Stimulated activated CD8-positive, alpha-beta memory T cell treated with anti-CD3 and anti-CD28 coated beads, Interleukin-4, amount 100 ng/mL, for 4 hours (primary cell): ENCODE measurements around the gene PPP4R2.

Experiments
- DNase-seq, 2 donors: peaks; one replicate each; pipeline ENCODE4 v3.0.0-alpha.2; 2020; ENCODE audit warnings: low read depth in 2 of 2, low spot score in 1 of 2

Gene PPP4R2

DNA sequence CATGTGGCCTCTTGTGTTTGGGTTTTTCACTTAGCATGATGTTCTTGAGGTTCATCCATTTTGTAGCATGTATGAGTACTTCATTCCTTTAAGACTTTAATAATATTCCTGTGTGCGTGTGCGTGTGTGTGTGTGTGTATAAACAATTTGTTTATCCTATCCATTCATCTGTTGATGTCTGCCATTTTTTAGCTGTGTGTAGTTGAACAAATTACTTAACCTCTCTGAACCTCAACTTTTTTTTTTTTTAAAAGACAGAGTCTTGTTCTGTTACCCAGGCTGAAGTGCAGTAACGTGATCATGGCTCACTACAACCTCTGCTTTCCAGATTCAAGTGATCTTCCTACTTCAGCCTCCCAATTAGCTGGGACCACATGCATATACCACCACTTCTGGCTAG lies 112.1 kb downstream of the PPP4R2 start:
- DNase-seq: no peak

DNA sequence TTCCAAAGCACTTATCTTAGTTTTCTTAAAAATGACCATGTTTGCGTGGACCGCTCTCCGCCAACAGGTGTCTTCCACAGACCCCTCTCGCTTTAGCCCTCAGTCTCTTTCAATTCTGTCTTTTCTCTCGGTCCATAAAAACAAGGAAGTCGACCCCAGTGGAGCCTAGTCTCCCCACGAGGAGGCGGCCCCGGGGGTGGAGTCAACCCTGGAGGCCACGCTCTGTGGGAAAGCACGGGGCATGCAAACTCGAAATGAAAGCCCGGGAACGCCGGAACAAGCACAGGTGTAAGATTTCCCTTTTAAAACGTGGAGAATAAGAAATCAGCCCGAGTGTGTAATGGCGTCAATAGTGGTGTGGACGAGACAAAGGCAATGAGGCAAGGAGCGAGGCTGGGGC lies 113.9 kb downstream of the PPP4R2 start:
- no peak for DNase-seq

DNA sequence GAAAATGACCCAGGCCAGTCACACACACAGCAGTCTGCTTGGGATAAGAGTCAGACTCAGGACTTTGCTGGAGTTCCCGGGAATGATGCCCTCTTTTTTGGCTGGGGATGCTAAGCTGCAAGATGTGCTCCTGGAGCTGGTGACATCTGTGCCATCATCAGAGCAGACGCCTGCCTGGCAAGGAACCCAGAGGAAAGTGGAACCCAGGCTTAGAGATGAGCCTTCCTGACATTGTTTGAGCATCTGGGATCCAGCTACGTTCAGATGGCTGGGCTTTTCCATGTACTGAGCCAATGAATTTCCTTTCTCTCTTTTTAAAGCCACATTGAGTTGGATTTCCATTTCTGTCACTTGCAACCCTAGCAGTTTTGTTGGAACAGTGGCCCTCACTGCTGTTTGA lies 118.1 kb downstream of the PPP4R2 start:
- no peak for DNase-seq

DNA sequence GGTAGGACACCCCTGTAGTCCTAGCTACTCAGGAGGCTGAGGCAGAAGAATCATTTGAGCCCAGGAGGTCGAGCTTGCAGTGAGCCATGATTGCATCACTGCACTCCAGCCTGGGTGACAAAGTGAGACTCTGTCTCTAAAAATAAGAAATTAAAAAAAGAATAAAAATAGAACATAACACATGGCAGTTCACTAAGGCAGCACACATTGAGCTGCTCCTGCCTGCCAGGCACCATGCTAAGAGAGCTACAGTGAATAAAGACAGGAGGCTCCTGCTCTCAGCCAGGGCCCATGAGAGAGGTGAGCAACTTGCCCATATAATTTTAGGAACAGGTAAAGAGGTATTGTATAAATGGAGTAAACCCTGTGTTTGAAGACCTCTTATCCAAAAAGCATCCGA lies 119.2 kb downstream of the PPP4R2 start:
- DNase-seq: no peak
